Activated T-cell treated with anti-CD3 and anti-CD28 coated beads, Interleukin-2, amount 50 U/mL, for 72 hours (primary cell): ENCODE results near the gene ABCA3. TPM values are rescaled to one million over a fixed set of nuclear protein-coding genes. Genes with fewer than 3 reads are reported as not detected.

Experiments used
- ATAC-seq, 2 donors: fragments of 150-1000 bp; cut with Tn5 transposase; replicated peaks in 1 of 2; 2 replicates each; pipeline ENCODE4 v1.10.0; 2021; ENCODE audit warnings: moderate library complexity in 2 of 2, mild to moderate bottlenecking in 1 of 2
- DNase-seq, 2 donors: peaks; one replicate each; pipeline ENCODE4 v3.0.0; 2021 to 2022; ENCODE audit warnings: mixed read lengths in 1 of 2
- H3K27ac Mint-ChIP-seq: one replicate; pipeline ENCODE4 v1.8.0; 2022; ENCODE audit warnings: mild to moderate bottlenecking, moderate library complexity, mixed read lengths
- H3K27me3 Mint-ChIP-seq: one replicate; pipeline ENCODE4 v1.8.0; 2022; ENCODE audit warnings: low read depth, mixed read lengths
- H3K36me3 Mint-ChIP-seq, 2 donors: one replicate each; pipeline ENCODE4 v1.8.0; 2022; ENCODE audit warnings: mixed read lengths in 2 of 2, mild to moderate bottlenecking in 1 of 2; ENCODE audit not compliant: insufficient read depth in 2 of 2
- H3K4me1 Mint-ChIP-seq: one replicate; pipeline ENCODE4 v1.8.0; 2022; ENCODE audit warnings: low read depth, mixed read lengths
- H3K4me3 Mint-ChIP-seq, 2 donors: one replicate each; pipeline ENCODE4 v1.8.0; 2022; ENCODE audit warnings: mild to moderate bottlenecking in 2 of 2, mixed read lengths in 2 of 2, moderate library complexity in 2 of 2
- H3K9me3 Mint-ChIP-seq, 2 donors: one replicate each; pipeline ENCODE4 v1.8.0; 2022; ENCODE audit warnings: mixed read lengths in 2 of 2
- total RNA-seq, 2 donors: library from RNA; stranded (reverse); gene quantifications; one replicate each; pipeline ENCODE4 v1.2.3, GENCODE V29; 2022

The ABCA3 gene
- total RNA-seq, 2 donors from 2014 or later, result 13.7 to 14.6 TPM

- Mint-ChIP-seq H3K4me1 (peaks cover 20% of the 10 kb centered on the region), H3K36me3 (peaks cover 0 to 5% of the 10 kb centered on the region in 2 donors), H3K27me3 (peaks cover 10% of the 10 kb centered on the region), H3K27ac (peak overlapping the region; percentile 83), H3K9me3 (no peaks in the 10 kb centered on the region), H3K4me3 (peak overlapping the region; percentile 85 to 97)
- peak; percentile 58 to 60 for DNase-seq
- peak; percentile 60 to 61 for ATAC-seq
Observed at GRCh38 chr16:2339521-2340484, 725 bp downstream of the ABCA3 start.

DNA sequence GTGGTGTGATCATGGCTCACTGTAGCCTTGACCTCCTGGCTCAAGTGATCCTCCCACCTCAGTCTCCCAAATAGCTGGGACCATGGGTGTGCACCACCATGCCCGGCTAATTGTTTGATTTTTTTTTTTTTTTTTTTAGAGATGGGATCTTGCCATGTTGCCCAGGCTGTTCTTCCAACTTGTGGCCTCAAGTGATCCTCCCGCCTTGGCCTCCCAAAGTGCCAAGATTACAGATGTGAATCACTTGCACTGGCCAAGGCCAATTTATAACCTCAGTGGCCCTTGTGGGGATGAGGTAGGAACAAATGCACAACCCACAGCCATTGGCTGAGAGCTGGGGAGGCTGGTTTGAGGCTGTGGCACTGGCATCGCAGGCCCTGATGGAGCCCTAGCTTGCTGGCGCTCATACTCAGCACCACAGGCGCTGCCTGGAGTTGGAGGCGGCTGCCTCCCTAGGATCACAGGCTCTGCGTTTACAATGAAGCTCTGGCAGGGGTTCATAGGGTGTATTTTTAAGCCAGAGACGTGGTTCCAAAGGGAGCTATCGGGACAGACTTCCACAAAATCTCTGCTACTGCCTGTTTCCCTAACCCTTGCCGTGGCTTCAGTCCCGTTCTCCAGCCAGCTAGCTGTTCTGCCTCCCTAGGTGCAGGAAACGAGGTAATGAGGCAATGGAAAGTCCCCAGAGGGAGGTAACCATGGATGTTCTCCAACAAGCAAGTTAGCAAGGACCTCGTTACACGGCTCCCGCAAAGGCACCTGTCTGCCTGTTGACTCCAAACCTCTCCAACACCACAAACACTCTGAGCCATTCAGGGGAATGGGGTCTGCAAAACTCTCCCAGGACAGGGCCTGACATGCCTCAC, 2.9 kb downstream of the ABCA3 start:
- Mint-ChIP-seq H3K9me3 (no peaks in the 10 kb centered on the region), H3K4me1 (peaks cover 20% of the 10 kb centered on the region), H3K4me3 (no peak overlapping the region), H3K27me3 (peaks cover 5% of the 10 kb centered on the region), H3K27ac (no peak overlapping the region), H3K36me3 (peaks cover 0 to 5% of the 10 kb centered on the region in 2 donors)
- ATAC-seq (no peak), DNase-seq (no peak)

DNA sequence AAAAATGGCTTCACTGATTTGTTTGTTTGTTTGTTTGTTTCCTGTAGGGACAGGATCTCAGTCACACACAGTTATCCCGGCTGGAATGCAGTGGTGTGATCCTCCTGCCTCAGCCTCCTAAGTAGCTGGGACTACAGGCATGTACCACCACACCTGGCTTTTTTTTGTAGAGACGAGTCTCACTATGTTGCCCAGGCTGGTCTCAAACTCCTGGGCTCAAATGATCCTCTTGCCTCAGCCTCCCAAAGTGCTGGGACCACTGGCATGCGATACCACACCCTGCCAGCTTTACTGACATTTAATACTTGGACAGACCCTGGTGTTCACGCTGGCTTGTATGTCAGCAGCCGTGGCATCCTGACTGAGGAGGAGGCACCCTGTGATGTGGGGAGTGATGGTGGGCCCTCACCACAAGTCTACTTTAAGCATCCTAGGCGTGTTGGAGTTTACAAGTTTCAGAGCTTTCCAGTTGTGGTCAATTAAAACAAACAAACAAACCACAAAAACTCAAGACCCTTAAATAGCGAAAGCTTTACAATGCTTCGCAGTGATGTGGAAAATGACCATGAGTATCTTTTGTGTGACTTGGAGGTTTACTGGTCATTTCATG, 5.1 kb downstream of the ABCA3 start:
- no peaks in the 10 kb centered on the region for H3K9me3 Mint-ChIP-seq
- peaks cover 7% of the 10 kb centered on the region for H3K27me3 Mint-ChIP-seq
- H3K27ac Mint-ChIP-seq, result no peak overlapping the region
- peaks cover 0 to 2% of the 10 kb centered on the region in 2 donors for H3K36me3 Mint-ChIP-seq
- no peak for DNase-seq
- H3K4me3 Mint-ChIP-seq, result no peak overlapping the region
- H3K4me1 Mint-ChIP-seq, result peaks cover 20% of the 10 kb centered on the region
- no peak for ATAC-seq

DNA sequence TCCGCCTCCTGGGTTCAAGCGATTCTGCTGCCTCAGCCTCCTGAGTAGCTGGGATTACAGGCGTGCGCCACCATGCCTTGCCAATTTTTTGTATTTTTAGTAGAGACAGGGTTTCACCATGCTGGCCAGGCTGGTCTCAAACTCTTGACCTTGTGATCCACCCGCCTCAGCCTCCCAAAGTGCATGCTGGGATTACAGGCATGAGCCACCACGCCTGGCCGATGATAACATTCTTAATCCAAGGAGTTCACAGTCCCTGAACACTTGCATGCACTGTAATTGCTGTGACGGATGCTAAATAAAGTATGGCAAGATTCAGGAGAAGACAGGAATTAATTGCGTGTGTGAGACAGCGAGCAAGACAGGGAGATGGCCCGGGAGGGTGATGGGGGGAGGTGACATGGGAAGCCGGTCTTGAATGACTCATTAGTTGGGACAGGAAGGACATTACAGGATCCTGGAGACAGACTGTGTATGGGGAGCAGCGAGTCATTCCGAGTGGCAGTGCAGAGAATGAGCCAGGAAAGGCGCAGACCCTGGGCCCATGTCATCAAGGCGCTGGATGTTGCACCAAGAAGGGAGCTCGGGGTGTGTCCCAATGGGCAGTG, 6.7 kb downstream of the ABCA3 start:
- peaks cover 11% of the 10 kb centered on the region for H3K4me1 Mint-ChIP-seq
- no peak overlapping the region for H3K4me3 Mint-ChIP-seq
- no peak for DNase-seq
- H3K27ac Mint-ChIP-seq, result no peak overlapping the region
- H3K36me3 Mint-ChIP-seq, result no peaks in the 10 kb centered on the region
- ATAC-seq, result no peak
- H3K9me3 Mint-ChIP-seq, result no peaks in the 10 kb centered on the region
- H3K27me3 Mint-ChIP-seq, result peaks cover 7% of the 10 kb centered on the region

- Mint-ChIP-seq H3K9me3 (no peaks in the 10 kb centered on the region), H3K27ac (no peak overlapping the region), H3K27me3 (peaks cover 7% of the 10 kb centered on the region), H3K4me3 (no peak overlapping the region), H3K36me3 (no peaks in the 10 kb centered on the region), H3K4me1 (peaks cover 4% of the 10 kb centered on the region)
- ATAC-seq, result no peak
- DNase-seq, result no peak
Observed at GRCh38 chr16:2333231-2333630, 7.3 kb downstream of the ABCA3 start.

GRCh38 chr16:2331931-2332267, 8.6 kb downstream of the ABCA3 start:
- no peaks in the 10 kb centered on the region for H3K36me3 Mint-ChIP-seq
- peaks cover 7% of the 10 kb centered on the region for H3K27me3 Mint-ChIP-seq
- no peak overlapping the region for H3K27ac Mint-ChIP-seq
- no peak overlapping the region for H3K4me3 Mint-ChIP-seq
- DNase-seq (no peak), ATAC-seq (no peak)
- H3K9me3 Mint-ChIP-seq, result no peaks in the 10 kb centered on the region
- no peaks in the 10 kb centered on the region for H3K4me1 Mint-ChIP-seq

DNA sequence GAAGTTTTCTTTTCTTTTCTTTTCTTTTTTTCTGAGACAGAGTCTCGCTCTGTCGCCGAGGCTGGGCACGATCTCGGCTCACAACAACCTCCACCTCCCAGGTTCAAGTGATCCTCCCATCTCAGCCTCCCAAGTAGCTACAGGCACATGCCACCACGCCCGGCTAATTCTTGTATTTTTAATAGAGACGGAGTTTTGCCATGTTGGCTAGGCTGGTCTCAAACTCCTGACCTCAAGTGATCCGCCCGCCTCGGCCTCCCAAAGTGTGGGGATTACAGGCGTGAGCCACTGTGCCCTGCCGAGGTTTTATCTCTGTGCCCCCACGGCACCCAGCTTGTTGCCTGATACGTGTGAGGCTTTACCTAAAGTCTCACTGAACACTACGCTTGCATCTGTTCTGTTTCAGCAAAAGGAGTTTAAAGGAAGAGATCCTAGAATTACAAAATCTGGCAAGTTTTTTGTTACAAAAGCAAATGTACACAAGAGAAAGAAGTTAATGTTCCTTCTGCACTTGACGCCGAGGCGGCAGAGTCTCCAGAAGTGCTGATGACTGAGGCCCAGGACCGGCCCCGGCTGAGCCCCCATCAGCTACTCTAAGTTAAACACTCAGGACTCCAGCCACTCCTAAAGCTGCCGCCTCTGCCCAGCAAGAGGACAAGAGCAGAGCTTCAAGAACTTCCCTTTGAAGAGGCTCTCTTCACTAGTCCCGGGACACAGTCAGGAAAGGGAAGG, 9.2 kb downstream of the ABCA3 start:
- Mint-ChIP-seq H3K27me3 (peaks cover 7% of the 10 kb centered on the region), H3K4me1 (no peaks in the 10 kb centered on the region), H3K36me3 (no peaks in the 10 kb centered on the region), H3K9me3 (no peaks in the 10 kb centered on the region), H3K4me3 (no peak overlapping the region), H3K27ac (no peak overlapping the region)
- ATAC-seq, result no peak
- DNase-seq, result no peak

- Mint-ChIP-seq H3K4me3 (no peak overlapping the region), H3K27ac (no peak overlapping the region), H3K36me3 (no peaks in the 10 kb centered on the region), H3K4me1 (no peaks in the 10 kb centered on the region), H3K9me3 (no peaks in the 10 kb centered on the region), H3K27me3 (peaks cover 7% of the 10 kb centered on the region)
- no peak for ATAC-seq
- DNase-seq, result no peak
Observed at GRCh38 chr16:2329532-2329931, 11.0 kb downstream of the ABCA3 start.

- Mint-ChIP-seq H3K9me3 (no peaks in the 10 kb centered on the region), H3K27ac (no peak overlapping the region), H3K4me1 (no peaks in the 10 kb centered on the region), H3K4me3 (no peak overlapping the region), H3K36me3 (peaks cover 0 to 1% of the 10 kb centered on the region in 2 donors), H3K27me3 (peaks cover 7% of the 10 kb centered on the region)
- no peak for DNase-seq
- ATAC-seq, result no peak
Observed at GRCh38 chr16:2328428-2328827, 12.1 kb downstream of the ABCA3 start.

- Mint-ChIP-seq H3K4me3 (no peak overlapping the region), H3K27me3 (no peaks in the 10 kb centered on the region), H3K36me3 (peaks cover 0 to 1% of the 10 kb centered on the region in 2 donors), H3K9me3 (no peaks in the 10 kb centered on the region), H3K27ac (no peak overlapping the region), H3K4me1 (no peaks in the 10 kb centered on the region)
- DNase-seq (no peak), ATAC-seq (no peak)
Observed at GRCh38 chr16:2326191-2326590, 14.3 kb downstream of the ABCA3 start.

GRCh38 chr16:2325791-2326190, 14.7 kb downstream of the ABCA3 start:
- Mint-ChIP-seq H3K9me3 (no peaks in the 10 kb centered on the region), H3K27ac (no peak overlapping the region)
- no peak for ATAC-seq

GRCh38 chr16:2325181-2325580, 15.3 kb downstream of the ABCA3 start:
- Mint-ChIP-seq H3K9me3 (no peaks in the 10 kb centered on the region), H3K27ac (no peak overlapping the region), H3K4me1 (no peaks in the 10 kb centered on the region), H3K36me3 (peaks cover 0 to 1% of the 10 kb centered on the region in 2 donors), H3K27me3 (no peaks in the 10 kb centered on the region), H3K4me3 (no peak overlapping the region)
- DNase-seq, result no peak
- no peak for ATAC-seq

More at GRCh38 chr16:2325791-2326190, 14.7 kb downstream of the ABCA3 start:
- DNase-seq, result no peak
- H3K4me3 Mint-ChIP-seq, result no peak overlapping the region
- H3K36me3 Mint-ChIP-seq, result peaks cover 0 to 1% of the 10 kb centered on the region in 2 donors
- H3K4me1 Mint-ChIP-seq, result no peaks in the 10 kb centered on the region
- no peaks in the 10 kb centered on the region for H3K27me3 Mint-ChIP-seq
